GM12878 (cell line): ENCODE results near the gene ATOSA. TPM values are rescaled to one million over a fixed set of nuclear protein-coding genes. Genes with fewer than 3 reads are reported as not detected.

Experiments used
- CEBPB ChIP-seq, 2 experiments: fragments of 150-350 bp in 1 of 2; IDR thresholded peaks; 2 replicates each; pipeline ENCODE4 v1.6.1; 2012 to 2014; ENCODE audit warnings: low read depth in 2 of 2, low read length in 2 of 2, borderline replicate concordance in 1 of 2, inconsistent platforms in 1 of 2
- CHD4 ChIP-seq: fragments of 200-600 bp; sonication (generic); IDR thresholded peaks from 2 replicates; pipeline ENCODE4 v1.6.1; 2016; ENCODE audit warnings: mild to moderate bottlenecking
- ETV6 ChIP-seq, 2 experiments: fragments of 450-650 bp in 1 of 2; IDR thresholded peaks in 1 of 2; conservative IDR thresholded peaks in 1 of 2; 2 replicates each; pipeline ENCODE4 v1.6.1; 2014; ENCODE audit warnings: antibody characterized with exemption in 1 of 2, borderline replicate concordance in 1 of 2, low read depth in 1 of 2, mild to moderate bottlenecking in 1 of 2, moderate library complexity in 1 of 2
- GABPA ChIP-seq: IDR thresholded peaks from 2 replicates; pipeline ENCODE4 v1.6.1; 2014; ENCODE audit warnings: antibody characterized with exemption, low read depth, mild to moderate bottlenecking, inconsistent platforms
- HCFC1 ChIP-seq: fragments of 150-350 bp; IDR thresholded peaks from 2 replicates; pipeline ENCODE4 v1.6.1; 2014; ENCODE audit warnings: low read length
- HDGF ChIP-seq: fragments of 450-650 bp; IDR thresholded peaks from 2 replicates; pipeline ENCODE4 v1.6.1; 2016; ENCODE audit warnings: antibody characterized with exemption
- NR2C2 ChIP-seq: IDR thresholded peaks from 2 replicates; pipeline ENCODE4 v1.6.1; 2011; ENCODE audit warnings: borderline replicate concordance, low read depth; ENCODE audit not compliant: control insufficient read depth, insufficient read length
- PAX8 ChIP-seq: fragments of 450-650 bp; IDR thresholded peaks from 2 replicates; pipeline ENCODE4 v1.6.1; 2017; ENCODE audit warnings: mild to moderate bottlenecking, moderate library complexity
- RBBP5 ChIP-seq: fragments of 200-600 bp; sonication (generic); conservative IDR thresholded peaks from 2 replicates; pipeline ENCODE4 v1.6.1; 2016
- RCOR1 ChIP-seq: conservative IDR thresholded peaks from 2 replicates; pipeline ENCODE4 v1.6.1; 2012; ENCODE audit warnings: low read depth, low read length, improper control_type of control experiment
- SPI1 ChIP-seq: IDR thresholded peaks from 2 replicates; pipeline ENCODE4 v1.6.1; 2011; ENCODE audit warnings: low read depth, mild to moderate bottlenecking, low read length, moderate library complexity, borderline replicate concordance; ENCODE audit not compliant: insufficient read depth
- STAT1 ChIP-seq: fragments of 450-650 bp; conservative IDR thresholded peaks from 2 replicates; pipeline ENCODE4 v1.6.1; 2014; ENCODE audit warnings: antibody characterized with exemption, mild to moderate bottlenecking
- polyA plus RNA-seq, 11 experiments: library from polyadenylated mRNA; depleted of rRNA in 4 of 11; unstranded in 6 of 11; stranded (reverse) in 5 of 11; fragments of >200 nt; fragmentation: Nextera tagmentation in 4 of 11; fragmentation: Illumina TruSeq in 1 of 11; extraction: Ambion mirVana in 4 of 11; extraction: Trizol in 1 of 11; gene quantifications; 1 replicate in 1 of 11; 2 replicates in 10 of 11; pipeline versions ENCODE4 v1.2.1 to v1.2.3, GENCODE V29; 2011 to 2016; ENCODE audit warnings: inconsistent platforms in 2 of 11, missing spikeins in 2 of 11, low read depth in 1 of 11
- total RNA-seq, 4 experiments: library from RNA; depleted of rRNA in 3 of 4; stranded (reverse); fragments of >200 nt in 3 of 4; fragmentation: Illumina TruSeq in 1 of 4; extraction: Trizol in 1 of 4; gene quantifications; 2 replicates each; pipeline versions ENCODE4 v1.2.1 to v1.2.3, GENCODE V29; 2013 to 2021
- TF ChIP-seq, protein P1 (sequence below): fragments of 450-650 bp; IDR thresholded peaks from 2 replicates; pipeline ENCODE4 v1.6.1; 2017; ENCODE audit warnings: mild to moderate bottlenecking, low read depth, inconsistent platforms; ENCODE audit not compliant: poor library complexity, severe bottlenecking
- TF ChIP-seq, protein P2 (sequence below): IDR thresholded peaks from 2 replicates; pipeline ENCODE4 v1.6.1; 2011; ENCODE audit warnings: borderline replicate concordance, low read depth, mild to moderate bottlenecking, moderate library complexity, low read length; ENCODE audit not compliant: insufficient read depth, poor library complexity, severe bottlenecking
- TF ChIP-seq, protein P3 (sequence below): IDR thresholded peaks from 2 replicates; pipeline ENCODE4 v1.6.1; 2012; ENCODE audit warnings: improper control_type of control experiment, low read depth, low read length; ENCODE audit not compliant: insufficient replicate concordance
- TF ChIP-seq, protein P4 (sequence below): IDR thresholded peaks from 2 replicates; pipeline ENCODE4 v1.6.1; 2011; ENCODE audit warnings: mild to moderate bottlenecking, low read depth, low read length, moderate library complexity; ENCODE audit not compliant: insufficient replicate concordance

ATOSA gene
- total and polyA plus RNA-seq, 10 of the 15 experiments (the other 5 are each of a cell fraction or from before 2014, with no cell fraction given), result 6.8 to 24.3 (median 14.6) TPM

DNA sequence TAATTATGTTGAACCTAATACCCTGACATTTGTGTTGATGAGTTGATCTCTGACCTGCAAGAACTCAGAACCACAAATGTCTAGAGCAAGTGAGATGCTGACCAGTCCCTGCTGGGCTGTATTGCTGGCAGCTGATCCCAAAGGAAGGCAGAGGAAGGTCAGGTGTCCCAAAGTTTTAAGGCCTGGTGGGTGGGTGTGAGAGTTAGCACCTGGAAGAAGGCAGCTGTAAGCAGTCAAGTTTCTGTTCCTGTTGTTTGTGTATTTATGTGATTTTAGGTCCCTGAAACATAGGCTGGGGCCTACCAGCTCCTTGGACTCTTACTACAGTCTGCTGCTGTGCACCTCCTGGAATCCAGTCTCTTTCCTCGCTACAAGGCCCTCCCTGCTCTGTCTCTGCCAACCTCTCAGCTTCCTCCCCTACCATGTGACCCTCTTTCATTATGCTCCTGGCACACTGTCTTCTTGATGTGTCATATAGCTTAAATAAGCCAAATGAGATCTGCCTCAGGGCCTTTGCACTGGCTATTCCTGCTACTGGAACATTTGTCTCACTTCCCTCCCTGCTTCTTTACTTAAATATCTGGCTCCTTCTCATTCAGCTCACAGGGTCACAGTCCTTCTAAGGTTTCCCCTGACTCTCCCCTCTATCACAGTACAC lies 31.0 kb upstream of the ATOSA start (continued):
- TF ChIP-seq, protein P1, sequence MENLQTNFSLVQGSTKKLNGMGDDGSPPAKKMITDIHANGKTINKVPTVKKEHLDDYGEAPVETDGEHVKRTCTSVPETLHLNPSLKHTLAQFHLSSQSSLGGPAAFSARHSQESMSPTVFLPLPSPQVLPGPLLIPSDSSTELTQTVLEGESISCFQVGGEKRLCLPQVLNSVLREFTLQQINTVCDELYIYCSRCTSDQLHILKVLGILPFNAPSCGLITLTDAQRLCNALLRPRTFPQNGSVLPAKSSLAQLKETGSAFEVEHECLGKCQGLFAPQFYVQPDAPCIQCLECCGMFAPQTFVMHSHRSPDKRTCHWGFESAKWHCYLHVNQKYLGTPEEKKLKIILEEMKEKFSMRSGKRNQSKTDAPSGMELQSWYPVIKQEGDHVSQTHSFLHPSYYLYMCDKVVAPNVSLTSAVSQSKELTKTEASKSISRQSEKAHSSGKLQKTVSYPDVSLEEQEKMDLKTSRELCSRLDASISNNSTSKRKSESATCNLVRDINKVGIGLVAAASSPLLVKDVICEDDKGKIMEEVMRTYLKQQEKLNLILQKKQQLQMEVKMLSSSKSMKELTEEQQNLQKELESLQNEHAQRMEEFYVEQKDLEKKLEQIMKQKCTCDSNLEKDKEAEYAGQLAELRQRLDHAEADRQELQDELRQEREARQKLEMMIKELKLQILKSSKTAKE, result no peak
- no peak for TF ChIP-seq CEBPB (IDR thresholded peaks at IDR 0.05; ENCODE audit: borderline replicate concordance in 1 of 2, low read depth in 2 of 2, low read length in 2 of 2)
- TF ChIP-seq RCOR1, result no peak
- no peak for TF ChIP-seq NR2C2
- TF ChIP-seq SPI1, result peak; percentile 64
- no peak for TF ChIP-seq HCFC1
- TF ChIP-seq GABPA, result no peak
- TF ChIP-seq, protein P2, sequence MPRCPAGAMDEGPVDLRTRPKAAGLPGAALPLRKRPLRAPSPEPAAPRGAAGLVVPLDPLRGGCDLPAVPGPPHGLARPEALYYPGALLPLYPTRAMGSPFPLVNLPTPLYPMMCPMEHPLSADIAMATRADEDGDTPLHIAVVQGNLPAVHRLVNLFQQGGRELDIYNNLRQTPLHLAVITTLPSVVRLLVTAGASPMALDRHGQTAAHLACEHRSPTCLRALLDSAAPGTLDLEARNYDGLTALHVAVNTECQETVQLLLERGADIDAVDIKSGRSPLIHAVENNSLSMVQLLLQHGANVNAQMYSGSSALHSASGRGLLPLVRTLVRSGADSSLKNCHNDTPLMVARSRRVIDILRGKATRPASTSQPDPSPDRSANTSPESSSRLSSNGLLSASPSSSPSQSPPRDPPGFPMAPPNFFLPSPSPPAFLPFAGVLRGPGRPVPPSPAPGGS, result no peak
- no peak for TF ChIP-seq PAX8
- TF ChIP-seq ETV6 (conservative IDR thresholded peaks at IDR 0.05 in 1 of 2, IDR thresholded peaks at IDR 0.05 in 1 of 2; ENCODE audit: borderline replicate concordance in 1 of 2, low read depth in 1 of 2), result no peak
- TF ChIP-seq, protein P3, sequence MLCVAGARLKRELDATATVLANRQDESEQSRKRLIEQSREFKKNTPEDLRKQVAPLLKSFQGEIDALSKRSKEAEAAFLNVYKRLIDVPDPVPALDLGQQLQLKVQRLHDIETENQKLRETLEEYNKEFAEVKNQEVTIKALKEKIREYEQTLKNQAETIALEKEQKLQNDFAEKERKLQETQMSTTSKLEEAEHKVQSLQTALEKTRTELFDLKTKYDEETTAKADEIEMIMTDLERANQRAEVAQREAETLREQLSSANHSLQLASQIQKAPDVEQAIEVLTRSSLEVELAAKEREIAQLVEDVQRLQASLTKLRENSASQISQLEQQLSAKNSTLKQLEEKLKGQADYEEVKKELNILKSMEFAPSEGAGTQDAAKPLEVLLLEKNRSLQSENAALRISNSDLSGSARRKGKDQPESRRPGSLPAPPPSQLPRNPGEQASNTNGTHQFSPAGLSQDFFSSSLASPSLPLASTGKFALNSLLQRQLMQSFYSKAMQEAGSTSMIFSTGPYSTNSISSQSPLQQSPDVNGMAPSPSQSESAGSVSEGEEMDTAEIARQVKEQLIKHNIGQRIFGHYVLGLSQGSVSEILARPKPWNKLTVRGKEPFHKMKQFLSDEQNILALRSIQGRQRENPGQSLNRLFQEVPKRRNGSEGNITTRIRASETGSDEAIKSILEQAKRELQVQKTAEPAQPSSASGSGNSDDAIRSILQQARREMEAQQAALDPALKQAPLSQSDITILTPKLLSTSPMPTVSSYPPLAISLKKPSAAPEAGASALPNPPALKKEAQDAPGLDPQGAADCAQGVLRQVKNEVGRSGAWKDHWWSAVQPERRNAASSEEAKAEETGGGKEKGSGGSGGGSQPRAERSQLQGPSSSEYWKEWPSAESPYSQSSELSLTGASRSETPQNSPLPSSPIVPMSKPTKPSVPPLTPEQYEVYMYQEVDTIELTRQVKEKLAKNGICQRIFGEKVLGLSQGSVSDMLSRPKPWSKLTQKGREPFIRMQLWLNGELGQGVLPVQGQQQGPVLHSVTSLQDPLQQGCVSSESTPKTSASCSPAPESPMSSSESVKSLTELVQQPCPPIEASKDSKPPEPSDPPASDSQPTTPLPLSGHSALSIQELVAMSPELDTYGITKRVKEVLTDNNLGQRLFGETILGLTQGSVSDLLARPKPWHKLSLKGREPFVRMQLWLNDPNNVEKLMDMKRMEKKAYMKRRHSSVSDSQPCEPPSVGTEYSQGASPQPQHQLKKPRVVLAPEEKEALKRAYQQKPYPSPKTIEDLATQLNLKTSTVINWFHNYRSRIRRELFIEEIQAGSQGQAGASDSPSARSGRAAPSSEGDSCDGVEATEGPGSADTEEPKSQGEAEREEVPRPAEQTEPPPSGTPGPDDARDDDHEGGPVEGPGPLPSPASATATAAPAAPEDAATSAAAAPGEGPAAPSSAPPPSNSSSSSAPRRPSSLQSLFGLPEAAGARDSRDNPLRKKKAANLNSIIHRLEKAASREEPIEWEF, result no peak
- TF ChIP-seq RBBP5, result no peak
- no peak for TF ChIP-seq CHD4
- TF ChIP-seq, protein P4, sequence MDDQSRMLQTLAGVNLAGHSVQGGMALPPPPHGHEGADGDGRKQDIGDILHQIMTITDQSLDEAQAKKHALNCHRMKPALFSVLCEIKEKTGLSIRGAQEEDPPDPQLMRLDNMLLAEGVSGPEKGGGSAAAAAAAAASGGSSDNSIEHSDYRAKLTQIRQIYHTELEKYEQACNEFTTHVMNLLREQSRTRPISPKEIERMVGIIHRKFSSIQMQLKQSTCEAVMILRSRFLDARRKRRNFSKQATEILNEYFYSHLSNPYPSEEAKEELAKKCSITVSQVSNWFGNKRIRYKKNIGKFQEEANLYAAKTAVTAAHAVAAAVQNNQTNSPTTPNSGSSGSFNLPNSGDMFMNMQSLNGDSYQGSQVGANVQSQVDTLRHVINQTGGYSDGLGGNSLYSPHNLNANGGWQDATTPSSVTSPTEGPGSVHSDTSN, result no peak
- TF ChIP-seq STAT1, result no peak
- TF ChIP-seq HDGF, result no peak
